HG02798 (cell line): ENCODE data around the gene AMT.
"Not testable (repeated sequence)": the region's sequence is repeated elsewhere in the genome, so short reads cannot be mapped to it uniquely, and the experiment has no call there.

ENCODE experiments used
- ATAC-seq: cut with Tn5 transposase; IDR thresholded peaks from one replicate; pipeline ENCODE4 v1.9.1; 2021; ENCODE audit warnings: mild to moderate bottlenecking; ENCODE audit not compliant: unreplicated experiment, poor library complexity

The AMT gene

DNA sequence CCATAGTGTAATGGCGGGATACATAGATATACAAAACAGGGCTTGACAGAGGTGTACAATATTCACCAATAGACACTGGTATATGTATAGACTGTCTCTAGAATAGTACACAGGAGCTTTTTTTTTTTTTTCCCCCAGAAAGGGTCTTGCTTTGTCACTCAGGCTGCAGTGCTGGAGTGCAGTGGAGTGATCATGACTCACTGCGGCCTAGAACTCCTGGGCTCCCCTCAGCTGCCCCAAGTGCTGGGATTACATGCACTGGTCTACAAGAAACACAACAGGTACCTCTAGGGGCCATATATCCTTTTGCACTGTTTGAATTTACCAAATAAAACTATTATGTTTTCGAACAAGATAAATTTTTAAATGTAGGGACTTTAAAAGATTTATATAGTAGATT, 22.8 kb downstream of the AMT start:
- no peak for ATAC-seq

DNA sequence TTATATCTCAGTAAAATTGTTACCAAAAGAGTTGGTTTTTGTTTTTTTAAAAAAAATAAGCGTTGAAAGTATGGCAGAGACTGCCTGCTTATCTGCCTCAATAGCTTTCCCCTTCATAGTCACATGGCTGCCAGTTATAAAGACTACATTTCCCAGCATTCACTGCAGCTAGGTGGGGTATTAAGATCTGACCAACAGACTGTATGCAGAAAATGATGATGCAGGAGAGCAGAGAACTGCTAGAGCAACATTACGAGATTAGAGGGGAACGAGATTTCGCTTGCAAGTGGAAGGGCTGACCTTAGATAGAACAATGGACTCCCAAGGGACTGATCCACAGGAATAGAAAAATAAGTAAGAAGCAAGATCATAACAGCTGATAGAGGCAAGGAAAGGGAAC, 24.8 kb downstream of the AMT start:
- ATAC-seq = no peak

DNA sequence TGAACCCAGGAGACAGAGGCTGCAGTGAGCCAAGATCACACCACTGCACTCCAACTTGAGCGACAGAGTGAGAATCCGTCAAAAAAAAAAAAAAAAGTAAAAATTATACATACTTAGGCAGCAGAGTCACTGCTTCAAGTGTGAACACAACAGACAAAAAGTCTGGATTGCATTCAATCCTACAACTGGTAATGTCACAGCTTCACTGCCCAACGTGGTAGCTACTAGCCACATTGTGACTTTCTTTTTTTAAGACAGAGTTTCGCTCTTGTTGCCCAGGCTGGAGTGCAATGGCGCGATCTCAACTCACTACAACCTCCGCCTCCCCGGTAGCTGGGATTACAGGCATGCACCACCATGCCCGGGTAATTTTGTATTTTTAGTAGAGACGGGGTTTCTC, 31.0 kb downstream of the AMT start:
- ATAC-seq = not testable (repeated sequence)

DNA sequence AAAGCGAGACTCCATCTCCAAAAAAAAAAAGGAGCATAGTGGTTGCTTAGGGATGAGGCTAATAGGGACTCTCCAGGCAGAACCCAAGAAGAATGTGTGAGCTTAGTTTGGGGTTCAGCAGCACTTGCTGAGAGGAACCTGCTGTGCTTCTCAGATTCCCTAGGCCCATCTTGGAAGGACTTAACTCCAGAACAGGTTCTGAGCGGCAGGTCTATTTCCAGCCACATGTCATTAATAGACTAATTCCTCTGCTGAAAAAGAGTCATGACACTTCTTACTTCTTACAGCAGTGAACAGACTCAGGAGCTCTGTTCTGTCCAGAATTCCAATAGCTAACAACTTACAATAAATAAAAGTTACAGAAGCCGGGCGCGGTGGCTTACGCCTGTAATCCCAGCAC, 33.0 kb downstream of the AMT start:
- no peak for ATAC-seq

DNA sequence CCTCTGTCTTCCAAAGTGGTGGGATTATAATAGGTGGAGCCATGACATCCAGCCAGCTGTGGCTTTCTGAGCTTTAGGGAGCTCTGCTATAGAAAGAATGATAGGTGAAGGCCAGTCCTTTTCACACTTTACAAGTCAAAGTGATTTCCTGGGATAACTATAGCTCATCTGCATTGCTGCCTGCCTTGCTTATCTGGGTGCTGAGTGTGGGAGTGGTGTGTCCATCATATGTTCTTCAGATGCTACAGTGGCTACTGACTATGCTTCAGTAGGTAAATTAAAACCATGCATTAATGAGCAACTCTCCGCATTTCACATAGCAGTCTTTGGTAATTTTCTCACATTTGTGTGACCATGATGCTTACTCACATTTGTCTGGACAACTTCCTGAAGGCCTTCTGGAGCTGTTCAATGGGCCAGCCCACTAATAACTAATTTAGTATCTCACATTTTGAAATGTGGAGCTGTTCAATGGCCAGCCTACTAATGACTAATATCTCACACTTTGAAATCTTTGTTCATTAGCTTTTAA, 33.9 kb downstream of the AMT start:
- no peak for ATAC-seq

DNA sequence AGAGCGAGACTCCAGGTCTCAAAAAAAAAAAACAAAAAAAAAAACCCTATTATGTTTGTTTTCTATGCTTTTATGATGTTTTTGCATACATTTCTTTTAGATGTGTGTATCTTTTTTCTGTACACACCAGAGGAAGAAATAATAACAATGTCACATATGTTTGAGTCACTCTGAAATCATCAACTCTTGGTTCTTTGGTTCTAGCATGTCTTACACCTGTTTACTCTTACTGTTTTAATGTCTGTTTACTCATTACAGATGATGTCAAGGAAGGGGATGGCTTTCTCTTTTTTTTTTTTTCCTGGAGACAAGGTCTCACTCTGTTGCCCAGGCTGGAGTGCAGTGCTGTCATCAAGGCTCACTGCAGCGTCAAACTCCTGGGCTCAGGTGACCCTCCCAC, 34.6 kb downstream of the AMT start:
- no peak for ATAC-seq

DNA sequence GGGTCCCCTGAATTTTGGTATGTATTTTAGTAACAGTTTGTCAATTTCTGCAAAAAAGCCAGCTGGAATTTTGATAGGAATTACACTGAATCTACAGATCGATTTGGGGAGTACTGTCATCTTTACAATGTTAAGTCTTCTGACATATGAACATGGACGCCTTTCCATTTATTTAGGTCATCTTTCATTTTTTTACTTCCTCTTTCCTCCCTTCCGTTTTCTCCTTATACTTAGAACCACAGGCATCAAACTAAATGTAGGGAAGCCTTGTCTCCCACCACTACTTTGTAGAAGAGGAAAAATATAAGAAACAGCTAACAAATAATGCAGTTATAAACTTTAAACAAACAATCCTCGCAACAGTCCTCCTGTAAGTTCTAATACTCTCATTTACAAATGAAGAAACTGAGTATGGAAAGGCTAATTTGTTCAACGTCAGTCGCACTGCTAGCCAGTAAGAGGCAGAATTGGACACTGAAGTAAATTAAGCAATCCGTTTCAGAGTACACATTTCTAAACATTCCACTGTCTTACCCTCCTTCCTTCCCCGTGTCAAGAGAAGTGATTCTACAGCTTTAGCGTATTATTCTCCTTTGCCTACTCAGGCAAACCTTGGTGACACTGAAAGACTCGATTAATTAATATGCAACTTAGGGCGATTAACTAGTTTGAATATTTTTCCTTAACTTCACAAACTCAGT, 36.1 kb downstream of the AMT start:
- no peak for ATAC-seq

DNA sequence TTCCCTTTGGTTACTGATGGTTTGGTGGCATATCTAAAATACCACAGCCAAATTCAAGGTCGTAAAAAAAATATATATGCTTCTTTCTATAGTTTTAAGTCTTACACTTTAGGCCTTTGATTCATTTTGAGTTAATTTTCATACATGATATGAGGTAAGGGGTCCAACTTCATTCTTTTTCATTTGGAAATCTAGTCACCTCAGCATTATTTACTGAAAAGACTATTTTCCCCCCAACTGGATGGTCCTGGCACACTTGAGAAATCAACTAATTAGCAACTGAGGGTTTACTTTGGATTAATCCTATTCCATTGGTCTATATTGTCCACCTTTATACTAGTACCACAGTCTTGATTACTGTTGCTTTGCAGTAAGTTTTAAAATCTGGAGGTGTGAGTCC, 36.7 kb downstream of the AMT start:
- no peak for ATAC-seq

DNA sequence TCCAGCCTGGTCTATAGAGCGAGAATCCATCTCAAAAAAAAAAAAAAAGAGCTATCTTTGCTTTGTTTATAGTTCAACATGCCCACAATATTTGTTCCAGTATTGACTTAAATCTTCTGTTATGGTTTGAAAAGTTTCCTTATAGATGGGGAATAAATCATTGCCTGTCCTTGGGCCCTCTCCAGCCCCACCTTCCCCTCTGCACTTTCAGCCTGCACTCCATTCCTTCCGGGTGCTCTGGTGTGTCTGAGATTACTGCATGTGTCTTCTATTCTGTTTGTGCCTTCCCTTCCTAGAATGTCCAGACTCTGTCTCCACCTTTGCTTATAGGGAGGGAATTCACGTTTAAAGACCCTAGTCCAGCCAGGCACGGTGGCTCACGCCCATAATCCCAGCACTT, 38.9 kb downstream of the AMT start:
- no peak for ATAC-seq

DNA sequence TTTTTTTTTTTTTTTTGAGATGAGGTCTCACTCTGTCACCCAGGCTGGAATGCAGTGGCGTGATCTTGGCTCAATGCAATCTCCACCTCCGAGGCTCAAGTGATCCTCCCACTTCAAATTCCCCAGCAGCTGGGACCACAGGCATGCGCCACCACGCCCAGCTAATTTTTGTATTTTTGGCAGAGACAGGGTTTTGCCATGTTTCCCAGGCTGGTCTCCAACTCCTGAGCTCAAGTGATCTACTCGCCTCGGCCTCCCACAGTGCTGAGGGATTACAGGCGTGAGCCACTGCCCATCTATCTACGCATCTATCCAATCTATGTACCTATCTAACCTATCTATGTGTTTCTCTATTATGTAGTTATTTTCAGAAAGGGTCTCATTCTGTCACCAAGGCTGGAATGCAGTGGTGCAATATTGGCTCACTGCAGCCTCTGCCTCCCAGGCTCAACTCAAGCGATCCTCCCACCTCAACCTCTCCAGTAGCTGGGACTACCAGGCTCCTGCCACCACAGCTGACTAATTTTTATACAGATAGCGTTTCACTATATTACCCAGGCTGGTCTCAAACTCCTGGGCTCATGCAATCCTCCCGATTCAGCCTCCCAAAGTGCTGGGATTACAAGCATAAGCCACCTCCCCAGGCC, 43.9 kb downstream of the AMT start:
- ATAC-seq = no peak

DNA sequence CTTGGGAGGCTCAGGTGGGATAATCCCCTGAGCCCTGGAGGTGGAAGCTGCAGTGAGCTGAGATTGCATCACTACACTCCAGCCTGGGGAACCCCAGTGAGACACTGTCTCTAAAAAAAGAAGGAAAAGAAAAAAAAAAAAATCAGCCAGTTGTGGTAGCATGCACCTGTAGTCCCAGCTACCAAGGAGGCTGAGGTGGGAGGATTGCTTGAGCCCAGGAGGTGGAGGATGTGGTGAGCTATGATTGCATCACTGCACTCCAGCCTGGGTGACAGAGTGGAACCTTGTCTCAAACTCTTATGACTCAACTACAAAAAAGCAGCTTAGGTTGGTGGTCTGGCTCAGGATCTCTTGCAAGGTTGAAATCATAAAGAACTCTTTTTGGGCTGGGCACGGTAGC, 44.8 kb downstream of the AMT start:
- ATAC-seq = no peak

DNA sequence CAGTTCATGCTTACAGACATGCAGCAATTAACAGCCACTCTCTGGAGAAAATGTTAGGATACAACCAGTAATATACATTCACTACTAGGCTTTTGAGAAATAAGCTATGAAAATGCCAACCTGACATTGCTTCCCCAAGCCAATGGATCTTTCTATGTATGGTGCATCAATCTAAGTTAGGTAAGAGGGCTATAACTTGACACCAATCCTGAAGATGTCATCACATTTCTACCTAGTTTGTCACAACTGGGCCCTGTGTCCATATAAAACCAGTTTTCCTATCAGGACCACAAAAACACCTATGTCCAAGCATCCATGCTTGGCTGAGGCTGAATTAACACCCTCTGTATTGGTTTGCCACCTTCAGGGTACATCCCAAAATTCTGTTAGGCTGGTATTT, 50.3 kb downstream of the AMT start:
- no peak for ATAC-seq

DNA sequence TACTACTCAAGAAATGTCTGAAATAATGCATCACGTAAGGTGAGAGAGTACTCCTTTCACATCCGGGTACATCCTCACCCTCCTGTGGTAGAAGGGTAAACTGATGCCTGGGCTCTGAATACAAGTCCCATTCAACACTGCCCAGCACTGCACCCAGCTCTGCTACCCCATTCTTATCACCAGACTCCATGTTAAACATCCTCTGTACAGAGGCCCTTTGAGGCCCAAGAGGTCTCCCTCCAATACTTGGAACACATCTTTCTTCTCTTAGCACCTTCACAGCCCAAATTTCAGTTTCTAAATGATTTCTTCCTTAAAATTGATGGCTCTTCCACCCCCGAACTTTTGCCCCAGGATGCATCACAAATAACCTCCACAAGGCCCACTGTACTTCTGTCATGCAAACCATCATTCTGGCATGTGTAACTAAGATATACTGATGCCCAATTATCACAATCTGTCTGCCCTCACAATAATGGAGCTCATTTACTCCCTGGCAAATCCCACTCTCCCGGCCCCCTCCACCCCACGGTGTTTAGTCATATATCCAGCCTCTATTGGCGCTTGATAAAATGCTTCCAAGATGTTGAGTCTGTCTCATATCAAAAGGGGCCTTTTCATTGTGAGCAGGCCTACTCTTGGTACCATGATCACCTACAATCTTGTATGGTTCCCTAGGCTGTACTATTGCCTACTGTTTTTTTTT, 51.5 kb downstream of the AMT start:
- ATAC-seq = no peak
